A673 (cell line): ENCODE results near the gene RGS2. TPM values are rescaled to one million over a fixed set of nuclear protein-coding genes. Genes with fewer than 3 reads are reported as not detected.

Experiments used
- BruUV-seq: library from RNA; stranded (reverse); fragments of 400-500 nt; replicated peaks from 2 replicates; lab custom pipeline; 2021; lab: Mats Ljungman, UMichigan
- CTCF ChIA-PET: fragments of 300-600 bp; sonication (Branson Sonifier 250); formaldehyde crosslinking; loops from one replicate; lab custom pipeline; 2022; ENCODE audit warnings: antibody characterized with exemption; lab: Charles Lee
- POLR2A ChIA-PET: fragments of 300-600 bp; sonication (Branson Sonifier 250); formaldehyde crosslinking; loops from one replicate; lab custom pipeline; 2022; ENCODE audit warnings: antibody characterized with exemption; ENCODE audit not compliant: low non-redundant PET; lab: Charles Lee
- DNase-seq: peaks from one replicate; pipeline ENCODE4 v3.0.0-alpha.2; 2015; ENCODE audit warnings: low spot score
- H3K27ac ChIP-seq: fragments of 200-600 bp; sonication (generic); 2 replicates; pipeline ENCODE4 v1.5.1; 2016; ENCODE audit warnings: mixed run types, low read depth, mild to moderate bottlenecking, mixed read lengths, antibody characterized with exemption, low read length; ENCODE audit not compliant: poor library complexity, severe bottlenecking
- H3K27me3 ChIP-seq: fragments of 200-600 bp; sonication (generic); replicated peaks from 2 replicates; pipeline ENCODE4 v1.6.1; 2017; ENCODE audit warnings: mixed run types, low read depth, mild to moderate bottlenecking, mixed read lengths, antibody characterized with exemption, low read length; ENCODE audit not compliant: insufficient read depth, poor library complexity
- H3K36me3 ChIP-seq: fragments of 200-600 bp; sonication (generic); 2 replicates; pipeline ENCODE4 v1.6.1; 2016; ENCODE audit warnings: mixed run types, mild to moderate bottlenecking, mixed read lengths, antibody characterized with exemption, low read length; ENCODE audit not compliant: insufficient read depth, poor library complexity, severe bottlenecking
- H3K4me1 ChIP-seq: fragments of 200-600 bp; sonication (generic); 2 replicates; pipeline ENCODE4 v1.6.1; 2017; ENCODE audit warnings: mixed run types, mild to moderate bottlenecking, mixed read lengths, antibody characterized with exemption, low read length; ENCODE audit not compliant: insufficient read depth, poor library complexity, severe bottlenecking
- H3K4me3 ChIP-seq: fragments of 200-600 bp; sonication (generic); 2 replicates; pipeline ENCODE4 v1.5.1; 2016; ENCODE audit warnings: low read depth, mixed run types, mild to moderate bottlenecking, mixed read lengths, low read length; ENCODE audit not compliant: poor library complexity, severe bottlenecking
- H3K9me3 ChIP-seq: fragments of 200-600 bp; sonication (generic); 2 replicates; pipeline ENCODE4 v1.6.1; 2016; ENCODE audit warnings: mixed run types, low read depth, mild to moderate bottlenecking, mixed read lengths, antibody characterized with exemption, low read length; ENCODE audit not compliant: poor library complexity, severe bottlenecking
- EZH2 ChIP-seq: fragments of 200-600 bp; sonication (generic); IDR thresholded peaks from 2 replicates; pipeline ENCODE4 v1.6.1; 2017; ENCODE audit warnings: borderline replicate concordance, low read depth, mild to moderate bottlenecking, mixed read lengths, antibody characterized with exemption, low read length; ENCODE audit not compliant: poor library complexity, severe bottlenecking
- intact Hi-C: fragments of 100-400 bp; cut with micrococcal nuclease; formaldehyde crosslinking; loops from one replicate; pipeline ENCODE4 v1.10.0; 2022; ENCODE audit not compliant: unreplicated experiment
- total RNA-seq: library from RNA; stranded (reverse); gene quantifications from 2 replicates; pipeline ENCODE4 v1.2.3, GENCODE V29; 2021
- TF ChIP-seq, protein P1 (sequence below): fragments of 300-800, 200-600 bp; sonication (generic); conservative IDR thresholded peaks from 2 replicates; pipeline ENCODE4 v1.5.1; 2017; ENCODE audit warnings: low read depth, mild to moderate bottlenecking, antibody characterized with exemption, low read length, moderate library complexity, mixed read lengths

The RGS2 gene
- total RNA-seq, 1 experiment from 2014 or later: 24.7 TPM

DNA sequence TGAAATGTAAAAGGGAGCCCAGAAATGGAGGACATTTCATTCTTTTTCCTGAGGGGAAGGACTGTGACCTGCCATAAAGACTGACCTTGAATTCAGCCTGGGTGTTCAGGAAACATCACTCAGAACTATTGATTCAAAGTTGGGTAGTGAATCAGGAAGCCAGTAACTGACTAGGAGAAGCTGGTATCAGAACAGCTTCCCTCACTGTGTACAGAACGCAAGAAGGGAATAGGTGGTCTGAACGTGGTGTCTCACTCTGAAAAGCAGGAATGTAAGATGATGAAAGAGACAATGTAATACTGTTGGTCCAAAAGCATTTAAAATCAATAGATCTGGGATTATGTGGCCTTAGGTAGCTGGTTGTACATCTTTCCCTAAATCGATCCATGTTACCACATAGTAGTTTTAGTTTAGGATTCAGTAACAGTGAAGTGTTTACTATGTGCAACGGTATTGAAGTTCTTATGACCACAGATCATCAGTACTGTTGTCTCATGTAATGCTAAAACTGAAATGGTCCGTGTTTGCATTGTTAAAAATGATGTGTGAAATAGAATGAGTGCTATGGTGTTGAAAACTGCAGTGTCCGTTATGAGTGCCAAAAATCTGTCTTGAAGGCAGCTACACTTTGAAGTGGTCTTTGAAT lies 2.9 kb downstream of the RGS2 start:
- Histone ChIP-seq H3K9me3 (no peaks in the 10 kb centered on the region), H3K36me3 (peaks cover 13% of the 10 kb centered on the region), H3K4me1 (peaks cover 14% of the 10 kb centered on the region), H3K4me3 (no peak overlapping the region), H3K27me3 (no peaks in the 10 kb centered on the region), H3K27ac (no peak overlapping the region)
- DNase-seq: no peak
- POLR2A ChIA-PET: interaction anchor here (0.8 kb wide), 1 partner anchor 124 kb away, joined by 3 read pairs; no protein-coding TSS in a partner anchor
- TF ChIP-seq, protein P1, sequence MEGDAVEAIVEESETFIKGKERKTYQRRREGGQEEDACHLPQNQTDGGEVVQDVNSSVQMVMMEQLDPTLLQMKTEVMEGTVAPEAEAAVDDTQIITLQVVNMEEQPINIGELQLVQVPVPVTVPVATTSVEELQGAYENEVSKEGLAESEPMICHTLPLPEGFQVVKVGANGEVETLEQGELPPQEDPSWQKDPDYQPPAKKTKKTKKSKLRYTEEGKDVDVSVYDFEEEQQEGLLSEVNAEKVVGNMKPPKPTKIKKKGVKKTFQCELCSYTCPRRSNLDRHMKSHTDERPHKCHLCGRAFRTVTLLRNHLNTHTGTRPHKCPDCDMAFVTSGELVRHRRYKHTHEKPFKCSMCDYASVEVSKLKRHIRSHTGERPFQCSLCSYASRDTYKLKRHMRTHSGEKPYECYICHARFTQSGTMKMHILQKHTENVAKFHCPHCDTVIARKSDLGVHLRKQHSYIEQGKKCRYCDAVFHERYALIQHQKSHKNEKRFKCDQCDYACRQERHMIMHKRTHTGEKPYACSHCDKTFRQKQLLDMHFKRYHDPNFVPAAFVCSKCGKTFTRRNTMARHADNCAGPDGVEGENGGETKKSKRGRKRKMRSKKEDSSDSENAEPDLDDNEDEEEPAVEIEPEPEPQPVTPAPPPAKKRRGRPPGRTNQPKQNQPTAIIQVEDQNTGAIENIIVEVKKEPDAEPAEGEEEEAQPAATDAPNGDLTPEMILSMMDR: no peak
- no peak for TF ChIP-seq EZH2
- no TSS peak for BruUV-seq
- CTCF ChIA-PET: no interaction called here
- intact Hi-C loops: no loop called here

DNA sequence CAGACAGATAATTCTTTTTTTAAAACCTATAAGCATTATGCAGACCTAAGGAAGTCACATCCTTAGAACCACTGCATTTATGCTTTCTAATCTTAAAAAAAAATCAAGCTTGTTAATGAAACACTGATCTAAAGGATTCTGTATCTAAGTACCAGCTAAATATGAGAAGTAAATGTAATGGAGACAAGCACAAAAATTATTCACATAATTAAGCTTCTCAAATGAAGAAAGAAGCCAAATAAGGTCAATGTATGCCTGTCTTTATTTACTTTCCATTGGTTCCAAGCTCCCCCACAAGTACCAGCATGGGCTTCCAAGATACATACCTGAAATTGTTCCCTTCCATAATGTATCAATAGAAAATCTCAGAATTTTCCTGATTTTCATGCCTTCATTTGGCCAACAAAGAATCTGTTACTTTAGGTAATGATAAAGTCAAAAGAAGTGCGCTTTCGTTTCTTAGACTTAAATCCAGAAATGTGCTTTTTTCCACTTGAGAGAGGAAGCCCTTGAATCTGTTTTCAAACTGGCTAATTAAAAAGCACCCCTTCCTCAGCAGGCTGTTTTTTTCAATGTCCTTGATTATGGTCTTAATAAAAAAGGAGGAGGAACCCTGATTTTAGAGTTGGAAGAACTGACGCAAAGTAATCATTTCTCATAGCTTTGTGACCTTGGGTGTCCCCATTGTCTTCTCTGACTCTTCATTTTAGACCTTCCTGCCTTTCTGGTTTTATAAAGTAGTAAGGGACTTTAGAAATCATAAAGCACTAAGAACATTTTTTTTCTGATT lies 3.8 kb downstream of the RGS2 start:
- no TSS peak for BruUV-seq
- no peak overlapping the region for H3K27ac ChIP-seq
- no peak overlapping the region for H3K4me3 ChIP-seq
- POLR2A ChIA-PET: no interaction called here
- H3K9me3 ChIP-seq: no peaks in the 10 kb centered on the region
- no peaks in the 10 kb centered on the region for H3K27me3 ChIP-seq
- peaks cover 13% of the 10 kb centered on the region for H3K36me3 ChIP-seq
- CTCF ChIA-PET: no interaction called here
- DNase-seq: no peak
- peaks cover 8% of the 10 kb centered on the region for H3K4me1 ChIP-seq
- TF ChIP-seq EZH2: no peak
- TF ChIP-seq, protein P1: no peak
- intact Hi-C loops: no loop called here

DNA sequence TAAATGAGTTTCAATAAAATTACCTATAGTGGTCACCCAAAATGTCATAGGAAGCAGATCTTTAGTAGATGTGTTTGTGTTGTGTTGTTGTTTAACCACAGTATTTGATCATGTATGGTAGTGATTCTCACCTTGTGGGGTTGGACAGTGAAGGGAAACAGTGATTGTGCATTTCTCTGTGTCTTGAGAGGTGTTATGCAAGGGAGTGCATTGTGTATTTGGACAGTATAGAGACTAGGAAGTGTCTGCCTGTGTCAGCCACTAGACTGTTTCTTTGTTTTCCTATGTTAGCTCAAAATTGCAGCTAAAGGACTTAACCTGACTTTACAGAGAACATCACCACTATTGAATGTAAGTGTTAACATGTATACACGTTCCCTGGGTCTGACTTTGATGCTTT lies 6.0 kb downstream of the RGS2 start:
- DNase-seq: no peak
- ChIA-PET CTCF (no interaction called here), POLR2A (no interaction called here)
- TF ChIP-seq, protein P1: no peak
- no peak for TF ChIP-seq EZH2
- H3K27ac ChIP-seq: no peak overlapping the region
- H3K27me3 ChIP-seq: no peaks in the 10 kb centered on the region
- H3K4me1 ChIP-seq: peaks cover 8% of the 10 kb centered on the region
- H3K36me3 ChIP-seq: peaks cover 13% of the 10 kb centered on the region
- no peaks in the 10 kb centered on the region for H3K9me3 ChIP-seq
- no TSS peak for BruUV-seq
- H3K4me3 ChIP-seq: no peak overlapping the region
- intact Hi-C loops: no loop called here
